NCI-H748 treated with DMSO at 0.1 percent for 48 hours (cell line): ENCODE results near the gene TROAP.
"Not testable (repeated sequence)": the region's sequence is repeated elsewhere in the genome, so short reads cannot be mapped to it uniquely, and the experiment has no call there.

Experiments used
- DNase-seq: peaks from one replicate; lab custom pipeline; 2025; lab: John Stamatoyannopoulos, UW

The TROAP gene

DNA sequence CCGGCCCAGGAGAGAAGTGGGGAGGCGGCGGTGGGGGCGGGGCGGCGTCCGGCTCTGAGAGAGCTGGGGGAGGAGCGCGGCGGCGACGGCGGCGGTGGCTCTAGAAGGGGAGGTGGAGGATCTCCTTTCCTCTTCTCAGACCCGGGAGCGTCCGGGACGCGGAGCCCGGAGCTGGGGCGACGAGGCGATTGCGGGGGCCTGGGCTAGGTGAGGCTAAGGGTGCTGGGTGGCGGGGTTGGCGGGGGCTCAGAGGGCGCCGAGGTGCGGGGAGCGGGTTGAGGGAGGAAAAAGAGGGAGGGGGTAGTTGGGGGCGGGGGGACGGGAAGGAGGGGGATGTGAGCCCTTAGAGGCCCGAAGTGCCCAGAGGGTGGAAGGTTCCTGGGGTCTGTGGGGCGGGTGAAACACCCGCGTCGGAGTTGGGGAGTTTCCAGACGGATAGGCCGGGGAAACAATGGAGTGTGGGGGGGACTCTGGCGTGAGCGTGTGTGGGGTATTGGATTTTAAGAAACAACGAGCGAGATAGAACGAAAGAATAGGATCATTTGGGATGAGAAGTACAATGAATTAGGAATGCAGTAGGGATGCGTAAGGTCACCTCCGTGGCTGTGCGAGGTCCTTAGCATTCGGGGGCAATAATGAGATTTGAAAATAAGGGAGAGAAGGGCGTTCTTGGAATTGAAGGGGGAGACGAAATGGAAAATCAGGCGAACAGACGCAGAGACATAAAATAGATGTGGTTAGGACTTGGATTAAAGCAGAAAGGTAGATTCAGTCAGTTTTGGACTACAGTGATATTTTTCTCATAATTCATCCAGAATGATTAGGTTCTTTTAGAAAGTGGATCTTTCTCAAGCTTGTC is 44.6 kb downstream of the TROAP start, which contains the start of gene SPATS2:
SPATS2 (plus strand) TSS at position 82 of the 859 bp plus-strand sequence. CDS start 93,551 bp downstream, outside the sequence.
- peak; percentile 40 for DNase-seq

DNA sequence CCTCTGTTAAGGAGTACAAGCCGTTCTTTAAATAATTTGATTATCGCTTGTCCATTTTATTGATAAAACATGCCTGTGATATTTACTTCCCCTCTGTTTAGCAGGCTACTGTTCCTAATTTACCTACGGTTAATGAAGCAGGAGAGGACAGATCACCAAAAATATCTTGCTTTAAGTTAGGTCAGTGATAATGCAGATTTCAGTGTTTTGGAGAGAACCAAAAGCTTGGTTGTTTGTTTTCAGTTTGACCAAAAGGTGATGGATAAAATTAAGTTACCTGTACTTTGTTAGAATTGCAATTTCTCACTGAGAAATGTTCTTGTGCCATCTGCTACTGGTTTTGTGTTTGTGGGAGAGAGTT is 45.2 kb downstream of the TROAP start:
- DNase-seq: no peak

DNA sequence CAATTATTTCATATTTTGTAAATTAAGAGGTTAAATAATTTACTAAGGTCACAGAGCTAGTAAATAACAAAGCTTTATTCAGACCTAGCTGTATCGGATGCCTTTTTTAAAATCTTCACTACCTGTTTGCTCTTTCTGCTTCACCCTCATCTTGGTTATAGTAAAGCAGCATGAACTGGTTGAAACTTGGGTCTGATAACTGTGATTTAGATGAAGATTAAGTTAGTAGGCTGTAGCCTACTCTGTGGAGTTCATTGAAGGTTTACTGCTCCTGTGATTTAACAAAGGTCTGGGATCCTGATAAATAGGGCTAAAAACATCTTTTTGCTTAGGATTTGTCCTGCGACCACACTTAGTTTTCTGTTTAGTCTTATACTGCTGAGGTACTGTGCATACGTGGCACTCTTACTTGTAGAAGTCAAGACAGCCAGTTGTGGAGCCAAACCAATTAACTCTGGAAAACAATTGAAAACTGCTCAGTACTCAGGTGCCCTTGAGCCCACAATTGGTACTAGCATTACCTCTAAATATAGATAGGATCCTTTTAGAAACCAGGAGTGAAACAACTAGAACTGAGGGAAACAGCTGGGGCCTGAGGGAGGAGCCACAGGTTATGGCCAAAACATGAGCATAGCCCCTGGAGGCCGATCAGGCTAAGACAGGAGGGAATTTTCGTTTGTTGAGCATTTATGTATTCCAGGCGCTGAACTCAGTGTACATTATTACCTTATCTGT is 46.5 kb downstream of the TROAP start:
- DNase-seq: no peak

DNA sequence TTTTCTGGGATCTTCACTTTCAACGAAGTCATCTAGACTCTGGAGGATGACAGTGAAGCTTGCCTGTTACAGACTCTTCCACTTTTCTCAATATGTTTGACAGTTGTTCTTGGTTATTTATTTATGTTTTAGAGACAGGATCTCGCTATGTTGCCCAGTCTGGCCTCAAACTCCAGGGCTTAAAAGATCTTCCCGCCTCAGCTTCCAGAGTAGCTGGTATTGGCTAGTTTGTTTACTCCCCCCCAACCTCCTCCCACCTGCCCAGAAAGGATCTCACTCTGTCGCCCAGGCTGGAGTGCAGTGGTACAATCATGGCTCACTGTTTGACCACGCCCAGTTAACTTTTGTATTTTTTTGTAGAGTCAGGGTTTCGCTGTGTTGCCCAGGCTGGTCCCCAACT is 47.5 kb downstream of the TROAP start:
- no peak for DNase-seq

DNA sequence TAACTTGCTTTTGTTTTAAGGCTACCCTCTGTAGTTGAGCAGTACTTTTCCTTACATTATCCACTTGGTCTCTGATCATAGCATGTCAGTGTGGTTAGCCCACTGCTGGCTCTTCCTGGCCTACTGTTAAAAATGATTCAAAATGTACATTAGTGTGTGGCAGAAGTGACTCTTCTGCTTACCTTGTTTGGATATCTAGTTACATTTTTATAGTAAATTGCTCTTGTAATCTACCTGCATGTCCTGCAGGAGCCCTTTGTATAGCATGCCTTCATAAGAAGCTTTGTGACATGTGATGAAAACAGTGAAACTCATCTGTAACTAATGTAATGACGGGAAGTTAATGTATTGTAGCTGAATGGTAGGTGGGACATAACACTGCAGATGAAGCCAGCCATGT is 52.4 kb downstream of the TROAP start:
- no peak for DNase-seq

DNA sequence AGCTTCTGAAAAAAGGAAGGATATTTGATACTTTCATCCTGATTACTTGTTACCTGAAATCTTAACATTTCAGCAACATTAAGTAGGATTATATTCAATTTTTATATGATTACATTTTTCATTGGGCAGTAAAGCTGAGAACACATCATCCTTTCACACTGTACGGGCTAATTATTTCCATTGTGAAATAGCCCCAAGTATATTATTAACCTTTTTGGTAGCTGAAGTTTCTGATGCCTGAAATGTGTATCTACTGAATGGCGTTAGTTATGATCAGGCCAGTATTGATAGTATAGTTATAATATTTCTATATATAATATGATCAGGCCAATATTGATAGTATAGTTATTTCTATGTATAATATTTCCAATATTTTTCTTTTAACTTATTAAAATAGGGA is 54.3 kb downstream of the TROAP start:
- DNase-seq: no peak

DNA sequence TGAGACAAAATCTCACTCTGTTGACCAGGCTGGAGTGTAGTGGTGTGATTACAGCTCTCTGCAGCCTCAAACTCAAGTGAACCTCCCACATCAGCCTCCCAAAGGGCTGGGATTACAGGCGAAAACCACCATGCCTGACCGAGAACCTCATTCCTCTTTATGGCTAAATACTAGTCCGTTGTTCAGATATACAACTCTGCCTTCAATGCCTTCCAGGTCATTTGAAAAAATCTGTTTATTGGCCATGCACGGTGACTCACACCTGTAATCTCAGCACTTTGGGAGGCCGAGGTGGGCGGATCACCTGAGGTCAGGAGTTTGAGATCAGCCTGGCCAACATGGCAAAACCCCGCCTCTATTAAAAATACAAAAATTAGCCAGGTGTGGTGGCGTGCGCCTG is 57.1 kb downstream of the TROAP start:
- not testable (repeated sequence) for DNase-seq
